C4-2B (cell line): ENCODE measurements around the gene GRIA4.

Experiments used
- H3K27ac ChIP-seq: fragments of 450-650 bp; 2 replicates; pipeline ENCODE4 v1.5.1; 2017
- CTCF ChIP-seq: fragments of 450-650 bp; conservative IDR thresholded peaks from 2 replicates; pipeline ENCODE4 v1.5.1; 2017; ENCODE audit warnings: mild to moderate bottlenecking
- ZFX ChIP-seq: fragments of 450-650 bp; IDR thresholded peaks from 2 replicates; pipeline ENCODE4 v1.6.1; 2017

Gene GRIA4

GRCh38 chr11:105935791-105936190 lies 325.9 kb downstream of the GRIA4 start:
- no peak overlapping the region for H3K27ac ChIP-seq
- TF ChIP-seq CTCF (no peak), ZFX (no peak)

GRCh38 chr11:105937331-105937730 lies 327.5 kb downstream of the GRIA4 start:
- no peak overlapping the region for H3K27ac ChIP-seq
- TF ChIP-seq CTCF (no peak), ZFX (no peak)

- no peak for TF ChIP-seq ZFX
- TF ChIP-seq CTCF = no peak
- H3K27ac ChIP-seq = no peak overlapping the region
These were observed 327.9 kb downstream of the GRIA4 start for GRCh38 chr11:105937738-105938137.

- TF ChIP-seq CTCF = no peak
- no peak for TF ChIP-seq ZFX
- no peak overlapping the region for H3K27ac ChIP-seq
These were observed 333.0 kb downstream of the GRIA4 start for GRCh38 chr11:105942921-105943320.

- H3K27ac ChIP-seq = no peak overlapping the region
- TF ChIP-seq ZFX (no peak), CTCF (no peak)
These were observed 339.2 kb downstream of the GRIA4 start for GRCh38 chr11:105948918-105949590.

- H3K27ac ChIP-seq = no peak overlapping the region
- TF ChIP-seq CTCF (no peak), ZFX (no peak)
These were observed 344.0 kb downstream of the GRIA4 start for GRCh38 chr11:105953886-105954285.

- H3K27ac ChIP-seq = no peak overlapping the region
- TF ChIP-seq ZFX (no peak), CTCF (no peak)
These were observed 350.7 kb downstream of the GRIA4 start for GRCh38 chr11:105960252-105961245.
